GM12892 (cell line): ENCODE data around the gene RASSF8.

Experiments
- POLR2A ChIP-seq: IDR thresholded peaks from 2 replicates; pipeline ENCODE4 v1.6.1; 2011; ENCODE audit warnings: low read depth, low read length, control low read depth
- POLR2AphosphoS5 ChIP-seq: IDR thresholded peaks from 2 replicates; pipeline ENCODE4 v1.6.1; 2011; ENCODE audit warnings: low read depth, low read length, control low read depth
- TAF1 ChIP-seq: IDR thresholded peaks from 2 replicates; pipeline ENCODE4 v1.6.1; 2011; ENCODE audit warnings: low read depth, mild to moderate bottlenecking, control low read depth, low read length, borderline replicate concordance

DNA sequence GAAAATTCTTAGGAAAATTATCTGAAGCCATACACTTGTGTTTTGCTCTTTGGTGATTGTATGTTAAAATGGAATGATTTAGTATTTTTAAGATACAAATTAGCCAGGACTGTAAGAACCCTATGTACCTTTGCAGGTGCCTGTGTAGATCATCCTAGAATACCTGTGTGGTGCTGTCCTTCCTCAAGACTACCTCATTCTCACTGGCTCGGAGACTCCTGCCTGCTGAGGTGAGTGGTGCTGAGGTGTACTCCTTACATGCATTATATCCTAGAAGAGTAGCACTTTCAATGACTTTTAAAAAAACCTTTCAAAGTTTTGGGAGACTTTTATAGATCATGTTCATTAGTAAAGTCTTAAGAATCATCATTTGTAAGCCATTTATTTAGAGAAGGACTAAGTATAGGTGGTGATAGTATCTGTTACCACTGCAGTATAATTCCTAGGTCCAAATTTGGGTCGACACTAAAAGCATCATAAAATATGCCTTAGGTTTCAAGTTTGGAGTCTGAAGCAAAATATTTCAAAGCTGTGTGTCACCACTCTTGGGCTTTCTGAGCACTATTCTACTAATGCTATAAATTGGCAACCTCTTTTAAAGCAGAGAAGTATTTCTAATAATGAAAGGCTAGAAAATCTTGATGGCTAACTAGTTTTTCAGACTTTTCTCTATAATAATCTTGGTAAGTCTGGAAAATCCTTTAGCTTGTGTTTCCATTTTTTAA, 36.6 kb downstream of the RASSF8 start:
- TF ChIP-seq POLR2AphosphoS5 (no peak), POLR2A (no peak), TAF1 (no peak)
